ENCODE measurements around the gene CDK18.

The CDK18 gene

GRCh38 chr1:205569411-205570172 is 65.1 kb downstream of the CDK18 start:
- no peak for DNase-seq (ENCODE audit: low read depth in 3 of 3)

- DNase-seq (ENCODE audit: low read depth in 3 of 3) = no peak
These were observed 65.7 kb downstream of the CDK18 start for GRCh38 chr1:205570173-205570501.

- DNase-seq (ENCODE audit: low read depth in 3 of 3) = no peak
These were observed 66.5 kb downstream of the CDK18 start for GRCh38 chr1:205570796-205571537.

GRCh38 chr1:205571747-205572146 is 67.3 kb downstream of the CDK18 start:
- DNase-seq (ENCODE audit: low read depth in 3 of 3) = no peak

- DNase-seq (ENCODE audit: low read depth in 3 of 3) = no peak
These were observed 68.0 kb downstream of the CDK18 start for GRCh38 chr1:205572421-205572820.

GRCh38 chr1:205575294-205575885 is 70.9 kb downstream of the CDK18 start:
- DNase-seq (ENCODE audit: low read depth in 3 of 3) = no peak

- DNase-seq (ENCODE audit: low read depth in 3 of 3) = no peak
These were observed 71.5 kb downstream of the CDK18 start for GRCh38 chr1:205576011-205576410.

GRCh38 chr1:205576805-205577761 is 72.6 kb downstream of the CDK18 start:
- no peak for DNase-seq (ENCODE audit: low read depth in 3 of 3)

- no peak for DNase-seq (ENCODE audit: low read depth in 3 of 3)
These were observed 73.6 kb downstream of the CDK18 start for GRCh38 chr1:205577874-205578658.

GRCh38 chr1:205578780-205579571 is 74.5 kb downstream of the CDK18 start:
- DNase-seq (ENCODE audit: low read depth in 3 of 3) = no peak

GRCh38 chr1:205579711-205580110 is 75.2 kb downstream of the CDK18 start:
- no peak for DNase-seq (ENCODE audit: low read depth in 3 of 3)

GRCh38 chr1:205580140-205580922 is 75.9 kb downstream of the CDK18 start:
- DNase-seq (ENCODE audit: low read depth in 3 of 3) = no peak

GRCh38 chr1:205580923-205581180 is 76.4 kb downstream of the CDK18 start:
- DNase-seq (ENCODE audit: low read depth in 3 of 3) = no peak

GRCh38 chr1:205581321-205581980 is 77.0 kb downstream of the CDK18 start:
- no peak for DNase-seq (ENCODE audit: low read depth in 3 of 3)

- DNase-seq (ENCODE audit: low read depth in 3 of 3) = no peak
These were observed 77.6 kb downstream of the CDK18 start for GRCh38 chr1:205582046-205582445.

All from stimulated activated CD4-positive, alpha-beta T cell treated with anti-CD3 and anti-CD28 coated beads, TNF-alpha, amount 100 ng/mL, for 48 hours (primary cell).